ENCODE data around the gene CFAP221.
A peak's percentile ranks its signal among the peaks of the same experiment; 100 is the strongest.

Gene CFAP221

DNA sequence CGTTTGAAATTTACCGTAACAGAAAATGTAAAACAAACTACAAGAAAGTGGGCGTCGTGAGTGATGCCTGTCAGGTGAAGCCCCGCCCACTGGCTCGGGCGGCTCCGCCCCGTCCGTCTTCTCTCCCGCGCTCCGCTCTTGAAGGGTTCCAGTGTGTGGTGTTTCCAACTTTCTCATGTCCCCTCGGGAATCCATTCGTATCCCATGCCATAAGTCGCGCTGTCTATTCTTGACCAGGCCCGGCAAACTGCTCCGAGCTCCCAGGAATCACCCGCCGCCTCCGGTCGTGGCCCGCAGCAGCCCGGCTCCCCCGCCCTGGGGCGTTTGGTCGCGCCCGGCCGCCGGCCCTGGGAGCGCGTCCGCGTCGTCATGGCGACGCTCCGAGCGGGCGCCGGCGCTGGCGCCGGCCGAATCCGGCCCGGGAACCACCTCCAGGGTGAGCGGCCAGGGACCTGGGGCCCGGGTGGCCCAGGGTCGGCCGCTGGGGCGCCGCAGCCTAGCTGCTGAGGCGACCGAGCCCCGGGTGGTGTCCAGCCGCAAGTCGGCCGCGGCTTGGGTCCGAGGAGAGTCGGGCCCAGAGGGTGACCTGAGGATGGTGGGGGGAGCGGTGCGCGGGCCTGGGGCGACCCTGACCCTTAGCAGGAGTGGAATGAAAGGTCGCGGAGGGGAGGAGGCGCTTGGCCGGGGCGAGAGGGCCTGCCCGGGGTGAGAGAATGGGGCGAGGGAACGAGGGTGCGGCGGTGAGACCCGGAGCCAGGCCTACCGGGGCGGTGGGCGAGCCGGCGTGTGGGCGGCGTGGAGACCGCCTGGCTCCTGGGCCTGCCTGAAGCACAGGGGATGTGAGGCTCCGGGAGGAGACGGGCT is at the start of gene CFAP221:
CFAP221 (plus strand) TSS at position 375 of the 864 bp plus-strand sequence. CDS start 1,683 bp downstream, outside the sequence.
- in situ Hi-C loops (cut with MboI; ENCODE audit: low pct_unique_long_range_greater_than_20kb, low sequenced_read_pairs), result no loop called here
- peak; percentile 69 for DNase-seq

GRCh38 chr2:119495948-119496347 is 48.3 kb upstream of the CFAP221 start:
- in situ Hi-C loops (cut with MboI; ENCODE audit: low pct_unique_long_range_greater_than_20kb, low sequenced_read_pairs), result no loop called here
- DNase-seq, result no peak

- in situ Hi-C loops (cut with MboI; ENCODE audit: low pct_unique_long_range_greater_than_20kb, low sequenced_read_pairs), result no loop called here
Measured at GRCh38 chr2:119496682-119497081, 47.6 kb upstream of the CFAP221 start.

DNA sequence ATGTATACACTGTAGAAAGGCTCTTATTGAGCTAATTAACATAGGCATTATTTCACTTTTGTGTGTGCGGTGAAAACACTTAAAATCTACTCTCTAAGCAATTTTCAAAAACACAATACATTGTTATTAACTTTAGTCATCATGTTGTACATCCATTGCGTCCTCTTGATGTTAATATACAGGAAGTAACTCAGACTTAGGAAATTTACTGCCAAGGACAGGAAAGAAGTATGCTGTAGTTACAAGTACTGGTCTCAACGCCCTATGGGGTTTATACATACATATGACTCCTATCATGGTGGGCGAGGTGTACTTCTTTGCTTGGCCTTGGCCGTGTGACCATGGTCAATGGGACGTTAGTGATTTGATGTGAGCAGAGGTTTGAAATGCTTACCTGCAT is 35.5 kb upstream of the CFAP221 start:
- in situ Hi-C loops (cut with MboI; ENCODE audit: low pct_unique_long_range_greater_than_20kb, low sequenced_read_pairs), result no loop called here
- no peak for DNase-seq

More at GRCh38 chr2:119496682-119497081, 47.6 kb upstream of the CFAP221 start:
- no peak for DNase-seq

- DNase-seq, result no peak
- in situ Hi-C loops (cut with MboI; ENCODE audit: low pct_unique_long_range_greater_than_20kb, low sequenced_read_pairs), result no loop called here
Measured at GRCh38 chr2:119511989-119512388, 32.3 kb upstream of the CFAP221 start.

DNA sequence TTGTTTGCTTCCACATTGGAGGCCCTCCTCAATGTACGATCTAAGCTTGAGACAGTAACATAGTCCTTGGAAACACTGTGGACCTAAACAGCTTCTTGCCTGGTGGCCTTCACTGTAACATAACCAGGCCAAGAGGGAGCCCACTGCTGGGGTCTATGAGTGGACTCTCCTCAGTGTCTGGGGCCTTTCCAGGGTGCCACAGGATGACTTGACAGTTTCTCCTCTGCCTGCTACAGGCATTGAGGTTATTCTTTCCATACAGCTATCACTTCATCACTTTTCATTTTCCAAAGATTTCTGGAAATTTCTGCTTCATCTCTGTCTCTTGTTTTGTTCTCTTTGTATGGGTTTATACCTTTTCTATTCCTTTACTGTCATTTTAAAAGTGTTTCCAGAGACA is 31.3 kb upstream of the CFAP221 start:
- no peak for DNase-seq
- in situ Hi-C loops (cut with MboI; ENCODE audit: low pct_unique_long_range_greater_than_20kb, low sequenced_read_pairs), result no loop called here

GRCh38 chr2:119513832-119514231 is 30.4 kb upstream of the CFAP221 start:
- in situ Hi-C loops (cut with MboI; ENCODE audit: low pct_unique_long_range_greater_than_20kb, low sequenced_read_pairs), result no loop called here
- DNase-seq, result no peak

- DNase-seq, result no peak
- in situ Hi-C loops (cut with MboI; ENCODE audit: low pct_unique_long_range_greater_than_20kb, low sequenced_read_pairs), result no loop called here
Measured at GRCh38 chr2:119516121-119516520, 28.1 kb upstream of the CFAP221 start.

- peak; percentile 80 for DNase-seq
- in situ Hi-C loops (cut with MboI; ENCODE audit: low pct_unique_long_range_greater_than_20kb, low sequenced_read_pairs), result no loop called here
Measured at GRCh38 chr2:119517433-119517832, 26.8 kb upstream of the CFAP221 start.

- in situ Hi-C loops (cut with MboI; ENCODE audit: low pct_unique_long_range_greater_than_20kb, low sequenced_read_pairs), result no loop called here
- no peak for DNase-seq
Measured at GRCh38 chr2:119518401-119519056, 25.7 kb upstream of the CFAP221 start.

DNA sequence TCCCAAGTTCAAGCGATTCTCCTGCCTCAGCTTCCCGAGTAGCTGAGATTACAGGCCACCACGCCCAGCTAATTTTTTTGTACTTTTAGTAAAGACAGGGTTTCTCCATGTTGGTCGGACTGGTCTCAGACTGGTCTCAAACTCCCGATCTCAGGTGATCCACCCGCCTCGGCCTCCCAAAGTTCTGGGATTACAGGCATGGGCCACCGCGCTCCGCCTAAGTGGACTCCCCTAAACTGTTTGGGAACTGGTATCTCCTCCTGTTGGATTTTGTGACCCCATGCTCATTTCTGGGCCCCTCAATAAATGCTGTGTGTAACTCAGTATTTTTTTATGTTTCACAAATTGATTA is 25.2 kb upstream of the CFAP221 start:
- in situ Hi-C loops (cut with MboI; ENCODE audit: low pct_unique_long_range_greater_than_20kb, low sequenced_read_pairs), result no loop called here
- DNase-seq, result no peak

DNA sequence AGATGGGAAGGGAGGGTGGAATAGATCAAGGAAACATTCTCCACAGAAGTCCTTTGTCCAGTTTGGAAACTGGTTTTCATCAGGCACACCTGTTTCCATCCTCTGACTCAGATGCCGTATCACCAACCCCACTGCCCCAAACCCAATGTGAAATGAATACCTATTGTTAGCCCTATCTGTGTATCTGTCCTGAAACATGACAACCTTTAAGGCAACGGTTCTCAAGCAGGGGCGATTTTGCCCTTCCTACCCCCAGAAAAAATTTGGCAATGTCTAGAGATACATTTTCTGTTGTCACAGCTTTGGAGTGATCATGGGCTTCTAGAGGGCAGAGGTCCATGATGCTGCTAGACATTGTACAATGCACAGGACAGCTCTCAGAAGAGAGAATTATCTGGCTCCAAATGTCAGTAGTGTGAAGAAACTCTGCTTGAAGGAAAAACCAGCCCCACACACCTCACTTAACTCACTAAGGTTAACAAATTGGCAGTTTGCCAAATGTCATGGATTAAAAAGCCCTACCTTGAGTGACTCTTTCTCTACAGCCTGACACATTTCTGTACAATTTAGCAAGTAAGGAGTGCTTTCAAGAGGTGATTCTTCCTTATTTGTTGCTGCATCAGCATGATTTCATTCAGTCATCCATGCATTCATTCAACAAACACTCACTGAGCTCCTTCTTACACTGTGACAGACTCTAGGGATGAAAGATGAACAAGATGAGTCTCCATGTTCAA is 23.4 kb upstream of the CFAP221 start:
- DNase-seq, result no peak
- in situ Hi-C loops (cut with MboI; ENCODE audit: low pct_unique_long_range_greater_than_20kb, low sequenced_read_pairs), result no loop called here

DNA sequence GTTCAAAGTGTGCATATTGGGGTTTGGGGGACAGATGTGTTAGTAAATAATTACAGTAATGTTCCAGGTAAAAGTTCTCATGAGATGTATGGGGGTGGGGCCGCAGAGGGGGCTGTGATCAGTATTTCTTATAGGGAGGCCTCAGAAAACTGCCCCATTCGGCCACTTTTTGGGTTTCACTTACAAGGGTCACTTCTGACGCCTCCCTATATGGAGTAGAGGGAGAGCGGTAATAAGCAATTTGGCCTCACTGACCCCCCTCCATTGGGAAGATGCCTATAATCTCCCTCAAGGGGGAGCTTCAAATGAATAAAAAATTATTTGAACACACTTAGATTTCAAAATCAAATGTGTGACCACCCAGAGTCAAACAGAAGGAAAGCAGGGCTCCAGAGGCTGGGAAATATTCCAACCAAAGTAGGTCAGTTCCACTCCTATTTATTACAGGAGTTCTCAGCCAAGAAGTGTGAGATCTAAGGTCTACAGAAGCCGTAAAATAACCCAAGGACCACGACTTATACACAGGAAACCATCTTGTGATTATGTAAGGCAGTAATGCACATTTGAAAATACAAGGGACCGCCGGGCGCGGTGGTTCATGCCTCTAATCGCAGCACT is 22.7 kb upstream of the CFAP221 start:
- DNase-seq, result no peak
- in situ Hi-C loops (cut with MboI; ENCODE audit: low pct_unique_long_range_greater_than_20kb, low sequenced_read_pairs), result no loop called here

GRCh38 chr2:119522671-119523070 is 21.6 kb upstream of the CFAP221 start:
- in situ Hi-C loops (cut with MboI; ENCODE audit: low pct_unique_long_range_greater_than_20kb, low sequenced_read_pairs), result no loop called here
- DNase-seq, result no peak

- no peak for DNase-seq
- in situ Hi-C loops (cut with MboI; ENCODE audit: low pct_unique_long_range_greater_than_20kb, low sequenced_read_pairs), result no loop called here
Measured at GRCh38 chr2:119523383-119523951, 20.8 kb upstream of the CFAP221 start.

DNA sequence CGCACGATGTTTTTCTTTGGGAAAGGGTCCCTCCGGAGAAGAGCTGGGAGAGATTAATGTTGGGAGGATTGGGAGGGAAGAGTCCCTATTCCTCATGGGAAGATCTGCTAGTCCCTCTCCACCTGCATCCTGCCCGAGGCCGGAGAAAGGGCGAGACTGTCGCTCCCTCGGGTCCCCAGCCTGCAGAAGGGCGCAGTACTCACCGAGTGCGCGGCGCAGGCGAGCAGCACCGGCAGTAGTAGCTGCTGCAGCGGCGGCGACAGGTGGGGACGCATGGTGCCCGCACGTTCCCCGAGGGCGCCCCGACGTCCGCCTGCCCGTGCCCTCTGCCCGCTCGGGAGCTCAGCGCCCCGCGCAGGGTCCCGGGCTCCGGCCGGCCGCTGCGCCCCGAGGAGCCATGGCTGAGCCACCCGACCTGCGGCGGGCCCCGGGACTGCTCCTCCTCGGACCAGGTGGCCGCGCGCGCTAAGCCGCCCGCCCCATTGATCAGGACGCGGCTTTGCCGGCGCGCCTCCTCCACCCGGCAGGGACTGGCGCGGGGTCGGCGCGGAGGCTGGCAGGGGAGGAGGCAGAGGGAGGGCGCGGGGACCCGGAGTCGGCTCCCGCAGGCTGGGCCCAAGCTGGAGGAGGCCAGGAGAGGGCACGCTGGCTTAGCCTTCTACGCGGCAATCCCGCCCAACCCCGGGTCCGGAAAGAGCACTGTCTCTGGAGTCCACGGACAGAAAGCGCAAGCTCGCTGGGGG is 20.1 kb upstream of the CFAP221 start, which contains the start of gene SCTR:
SCTR (minus strand) TSS at position 532 of the 743 bp plus-strand sequence; CDS start at position 275, 257 bp downstream.
- DNase-seq, result no peak
- in situ Hi-C loops (cut with MboI; ENCODE audit: low pct_unique_long_range_greater_than_20kb, low sequenced_read_pairs), result no loop called here

- peak; percentile 11 for DNase-seq
- in situ Hi-C loops (cut with MboI; ENCODE audit: low pct_unique_long_range_greater_than_20kb, low sequenced_read_pairs), result no loop called here
Measured at GRCh38 chr2:119525614-119526013, 18.6 kb upstream of the CFAP221 start.

DNA sequence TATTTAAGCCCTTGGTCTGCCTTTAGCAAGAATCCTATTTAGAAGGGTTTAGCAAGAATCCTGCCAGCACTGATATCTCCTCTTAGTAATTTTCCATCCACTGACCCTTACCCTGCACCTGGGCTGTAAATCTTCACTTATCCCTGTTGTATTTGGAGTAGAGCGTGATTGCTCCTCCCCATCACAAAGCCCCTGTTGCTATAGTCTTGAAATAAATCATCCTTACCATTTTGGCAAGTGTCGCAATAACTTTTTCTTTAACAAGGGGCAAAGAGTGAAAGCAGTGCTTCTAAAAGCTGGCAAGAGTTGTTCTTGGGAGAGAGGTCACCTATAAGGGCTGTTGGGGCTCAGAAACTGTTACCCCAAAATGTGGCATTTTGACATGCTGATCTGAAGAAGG is 16.2 kb upstream of the CFAP221 start:
- no peak for DNase-seq
- in situ Hi-C loops (cut with MboI; ENCODE audit: low pct_unique_long_range_greater_than_20kb, low sequenced_read_pairs), result no loop called here

All from KBM-7 (cell line).